Measurements from ENCODE around the gene TRPM2. TPM values are rescaled to one million over a fixed set of nuclear protein-coding genes. Genes with fewer than 3 reads are reported as not detected.

Gene TRPM2
- total RNA-seq, 1 experiment from 2014 or later = 28.1 TPM

GRCh38 chr21:44365251-44365966 is 12.0 kb downstream of the TRPM2 start:
- ChIA-PET CTCF (no interaction called here), RAD21 (ENCODE audit: low non-redundant PET in 1 of 2, low total read pairs in 2 of 2, uncharacterized antibody in 2 of 2, unreplicated experiment in 2 of 2) (no interaction called here), POLR2A (no interaction called here)
- Histone ChIP-seq H3K4me3 (replicated peaks in 1 of 2; ENCODE audit: low read depth in 1 of 2, low read length in 2 of 2) (no peak overlapping the region), H3K9me3 (ENCODE audit: control insufficient read depth in 1 of 2, insufficient read depth in 1 of 2, low read depth in 1 of 2, low read length in 2 of 2) (no peaks in the 10 kb centered on the region; a peak in 1 of 4 replicates), H2AFZ (ENCODE audit: low read depth, low read length, poor library complexity, severe bottlenecking) (no peak overlapping the region), H3K36me3 (ENCODE audit: control insufficient read depth in 1 of 2, insufficient read depth in 2 of 2, low read length in 2 of 2) (no peaks in the 10 kb centered on the region), H3K4me1 (ENCODE audit: control insufficient read depth in 1 of 2, insufficient read depth in 2 of 2, low read length in 2 of 2) (no peaks in the 10 kb centered on the region), H4K20me1 (ENCODE audit: insufficient read depth) (no peaks in the 10 kb centered on the region), H3K79me2 (ENCODE audit: insufficient read depth, low read length) (no peaks in the 10 kb centered on the region), H3K4me2 (ENCODE audit: low read length) (no peak overlapping the region), H3K27me3 (ENCODE audit: insufficient read depth, low read length) (no peaks in the 10 kb centered on the region), H3K9ac (ENCODE audit: low read length) (no peak overlapping the region), H3K9me2 (ENCODE audit: insufficient read depth) (no peaks in the 10 kb centered on the region), H3K27ac (ENCODE audit: low read depth, low read length) (no peak overlapping the region)
- DNase-seq (ENCODE audit: low read depth, low spot score) = no peak
- no peak for ATAC-seq
- no peak for TF ChIP-seq FOSL1 (IDR thresholded peaks at IDR 0.05; ENCODE audit: low read depth)
- no peak for TF ChIP-seq REST (IDR thresholded peaks at IDR 0.05; ENCODE audit: low read depth)
- TF ChIP-seq SRF (IDR thresholded peaks at IDR 0.05; ENCODE audit: low read depth) = no peak
- no peak for TF ChIP-seq JUND (IDR thresholded peaks at IDR 0.05)
- TF ChIP-seq CTCF (IDR thresholded peaks at IDR 0.05 in 2 of 3, conservative IDR thresholded peaks at IDR 0.05 in 1 of 3; ENCODE audit: borderline replicate concordance in 1 of 3, insufficient read depth in 1 of 3, low read depth in 2 of 3, low read length in 2 of 3) = no peak
- no peak for TF ChIP-seq CBX3 (IDR thresholded peaks at IDR 0.05; ENCODE audit: low read depth)
- no peak for TF ChIP-seq CEBPB (IDR thresholded peaks at IDR 0.05; ENCODE audit: low read depth)
- TF ChIP-seq EZH2phosphoT487 (IDR thresholded peaks at IDR 0.05; ENCODE audit: borderline replicate concordance) = no peak
- no peak for TF ChIP-seq ZFX (IDR thresholded peaks at IDR 0.05)
- intact Hi-C loops (cut with micrococcal nuclease) = no loop called here
- no TSS peak for BruUV-seq (replicated peaks)
